Aorta (tissue), 5 donors: ENCODE results near the gene RASD1. TPM values are rescaled to one million over a fixed set of nuclear protein-coding genes. Genes with fewer than 3 reads are reported as not detected.
"Not testable (repeated sequence)": the region's sequence is repeated elsewhere in the genome, so short reads cannot be mapped to it uniquely, and the experiment has no call there.

Source experiments
- ATAC-seq: fragments of 200-7000 bp; cut with Tn5 transposase; one replicate; pipeline ENCODE4 v1.9.1; 2022; ENCODE audit warnings: moderate library complexity; ENCODE audit not compliant: low FRiP score
- DNase-seq, 2 donors: peaks; one replicate each; pipeline ENCODE4 v3.0.0-alpha.2; 2020
- H3K27ac ChIP-seq, 2 donors: one replicate each; pipeline ENCODE4 v1.5.1; 2013; ENCODE audit warnings: low read length in 2 of 2, mild to moderate bottlenecking in 2 of 2, moderate library complexity in 2 of 2, control low read depth in 1 of 2, inconsistent platforms in 1 of 2, low read depth in 1 of 2
- H3K27me3 ChIP-seq, 2 donors: one replicate each; pipeline ENCODE4 v1.6.1; 2013; ENCODE audit warnings: control low read depth in 1 of 2, low read length in 1 of 2, mild to moderate bottlenecking in 1 of 2, moderate library complexity in 1 of 2; ENCODE audit not compliant: insufficient read depth in 2 of 2, control insufficient read depth in 1 of 2
- H3K36me3 ChIP-seq, 2 donors: one replicate each; pipeline ENCODE4 v1.6.1; 2013; ENCODE audit warnings: control low read depth in 1 of 2, low read length in 1 of 2, mild to moderate bottlenecking in 1 of 2; ENCODE audit not compliant: insufficient read depth in 2 of 2, control insufficient read depth in 1 of 2
- H3K4me1 ChIP-seq, 2 donors: one replicate each; pipeline ENCODE4 v1.6.1; 2013; ENCODE audit warnings: low read length in 2 of 2, control low read depth in 1 of 2, mild to moderate bottlenecking in 1 of 2, moderate library complexity in 1 of 2; ENCODE audit not compliant: insufficient read depth in 2 of 2, control insufficient read depth in 1 of 2
- H3K4me3 ChIP-seq, 2 donors: one replicate each; pipeline ENCODE4 v1.5.1; 2013; ENCODE audit warnings: low read length in 2 of 2, control low read depth in 1 of 2, mild to moderate bottlenecking in 1 of 2
- H3K9me3 ChIP-seq: one replicate; pipeline ENCODE4 v1.6.1; 2013; ENCODE audit warnings: mild to moderate bottlenecking, low read length; ENCODE audit not compliant: control insufficient read depth
- WGBS, 2 donors: extraction: QIAGEN DNeasy Blood & Tissue Kit; methylation state at CpG; one replicate each; pipeline ENCODE4 v1.1.7; 2013; 5-methylcytosine and 5-hydroxymethylcytosine counted together
- intact Hi-C, 2 donors: fragments of 100-400 bp; cut with DNase I; formaldehyde crosslinking; loops; one replicate each; pipeline versions ENCODE4 v1.14.2 to v1.15.0; 2022
- polyA plus RNA-seq, 2 donors: library from polyadenylated mRNA; stranded (reverse); fragments of 200-250 nt; gene quantifications; one replicate each; pipeline ENCODE4 v1.2.3, GENCODE V29; 2013
- total RNA-seq, 2 donors: library from RNA; stranded (reverse); fragmentation: NEBNext Ultra II Directional; extraction: Animal tissue kit (Norgen Biotek cat#: 25700); gene quantifications; one replicate each; pipeline ENCODE4 v1.2.1, GENCODE V29; 2021
- donor health status: healthy with polysubstance abuse.
- donor health status: Bipolar disorder and iron deficiency.
- donor health status: DM: no; HTN: no; CAD: no.
- donor health status: DM: no; HTN: no; CAD: no.
- donor health status: DM: yes; HTN: yes; CAD: no.

RASD1 gene
- total and polyA plus RNA-seq, 4 donors, result 2.9 to 50.1 (median 8.3) TPM

- Histone ChIP-seq H3K36me3 (no peaks in the 10 kb centered on the region), H3K27me3 (no peaks in the 10 kb centered on the region), H3K27ac (no peak overlapping the region), H3K4me1 (no peaks in the 10 kb centered on the region), H3K9me3 (no peaks in the 10 kb centered on the region), H3K4me3 (no peak overlapping the region)
- WGBS, 2 donors, result 63 to 65% methylated on average over 7 of the region's 7 CpGs
- intact Hi-C loops, result no loop called here
- DNase-seq (no peak), ATAC-seq (no peak)
Observed at GRCh38 chr17:17474341-17474740, 21.9 kb downstream of the RASD1 start.

- DNase-seq, result no peak
- intact Hi-C loops, result no loop called here
- ATAC-seq, result no peak
- Histone ChIP-seq H3K9me3 (no peaks in the 10 kb centered on the region), H3K27me3 (no peaks in the 10 kb centered on the region), H3K36me3 (no peaks in the 10 kb centered on the region), H3K4me3 (no peak overlapping the region), H3K27ac (no peak overlapping the region), H3K4me1 (no peaks in the 10 kb centered on the region)
- WGBS, 2 donors, result 44 to 46% methylated on average over 8 of the region's 8 CpGs
Observed at GRCh38 chr17:17472333-17472920, 23.8 kb downstream of the RASD1 start.

GRCh38 chr17:17469996-17470395 is 26.2 kb downstream of the RASD1 start:
- H3K27me3 ChIP-seq, result no peaks in the 10 kb centered on the region
- no peaks in the 10 kb centered on the region for H3K4me1 ChIP-seq
- ATAC-seq (no peak), DNase-seq (no peak)
- intact Hi-C loops, result no loop called here
- H3K9me3 ChIP-seq, result no peaks in the 10 kb centered on the region
- H3K4me3 ChIP-seq, result no peak overlapping the region
- no peaks in the 10 kb centered on the region for H3K36me3 ChIP-seq
- H3K27ac ChIP-seq, result no peak overlapping the region
- 85 to 91% methylated on average over 3 of the region's 3 CpGs for WGBS, 2 donors

GRCh38 chr17:17469358-17469757 is 26.8 kb downstream of the RASD1 start:
- DNase-seq, result no peak
- H3K27ac ChIP-seq, result no peak overlapping the region
- WGBS, 2 donors, result 92 to 93% methylated on average over 4 of the region's 4 CpGs
- no peak overlapping the region for H3K4me3 ChIP-seq
- intact Hi-C loops, result no loop called here
- H3K9me3 ChIP-seq, result no peaks in the 10 kb centered on the region
- no peak for ATAC-seq
- H3K4me1 ChIP-seq, result no peaks in the 10 kb centered on the region
- no peaks in the 10 kb centered on the region for H3K27me3 ChIP-seq
- no peaks in the 10 kb centered on the region for H3K36me3 ChIP-seq

- no peaks in the 10 kb centered on the region for H3K9me3 ChIP-seq
- no peak overlapping the region for H3K4me3 ChIP-seq
- H3K36me3 ChIP-seq, result no peaks in the 10 kb centered on the region
- H3K4me1 ChIP-seq, result no peaks in the 10 kb centered on the region
- intact Hi-C loops, result no loop called here
- WGBS, 2 donors, result 62 to 63% methylated on average over 5 of the region's 5 CpGs
- no peak for DNase-seq
- H3K27ac ChIP-seq, result no peak overlapping the region
- H3K27me3 ChIP-seq, result no peaks in the 10 kb centered on the region
- no peak for ATAC-seq
Observed at GRCh38 chr17:17468217-17469010, 27.8 kb downstream of the RASD1 start.

GRCh38 chr17:17467720-17468119 is 28.5 kb downstream of the RASD1 start:
- H3K4me1 ChIP-seq, result no peaks in the 10 kb centered on the region
- intact Hi-C loops, result no loop called here
- no peak for DNase-seq

GRCh38 chr17:17467016-17467415 is 29.2 kb downstream of the RASD1 start:
- Histone ChIP-seq H3K27ac (no peak overlapping the region), H3K9me3 (no peaks in the 10 kb centered on the region), H3K36me3 (no peaks in the 10 kb centered on the region), H3K4me3 (no peak overlapping the region), H3K27me3 (no peaks in the 10 kb centered on the region), H3K4me1 (no peaks in the 10 kb centered on the region)
- 59 to 64% methylated on average over 5 of the region's 5 CpGs for WGBS, 2 donors
- intact Hi-C loops, result no loop called here
- ATAC-seq, result no peak
- DNase-seq, result no peak

More at GRCh38 chr17:17467720-17468119, 28.5 kb downstream of the RASD1 start:
- ATAC-seq, result no peak
- no peaks in the 10 kb centered on the region for H3K36me3 ChIP-seq
- H3K27me3 ChIP-seq, result no peaks in the 10 kb centered on the region
- WGBS, 2 donors, result 52 to 57% methylated on average over 5 of the region's 5 CpGs
- no peak overlapping the region for H3K4me3 ChIP-seq
- H3K27ac ChIP-seq, result no peak overlapping the region
- no peaks in the 10 kb centered on the region for H3K9me3 ChIP-seq

GRCh38 chr17:17466511-17466910 is 29.7 kb downstream of the RASD1 start:
- no peak for DNase-seq
- WGBS, 2 donors, result 47 to 49% methylated on average over 5 of the region's 5 CpGs
- Histone ChIP-seq H3K27me3 (no peaks in the 10 kb centered on the region), H3K9me3 (no peaks in the 10 kb centered on the region), H3K4me1 (no peaks in the 10 kb centered on the region), H3K27ac (no peak overlapping the region), H3K4me3 (no peak overlapping the region), H3K36me3 (no peaks in the 10 kb centered on the region)
- ATAC-seq, result no peak
- intact Hi-C loops, result no loop called here

- intact Hi-C loops, H3K9me3 ChIP-seq, ATAC-seq, H3K36me3 ChIP-seq, H3K27ac ChIP-seq, H3K27me3 ChIP-seq, H3K4me1 ChIP-seq, DNase-seq, H3K4me3 ChIP-seq: not testable (repeated sequence)
- WGBS, 2 donors, result 13 to 16% methylated on average over 1 of the region's 1 CpG
Observed at GRCh38 chr17:17465878-17466277, 30.3 kb downstream of the RASD1 start.
